Sciatic nerve (tissue), 2 donors: Measurements from ENCODE around the gene ABCG1. TPM values are rescaled to one million over a fixed set of nuclear protein-coding genes. Genes with fewer than 3 reads are reported as not detected.

Experiments used
- ATAC-seq: fragments of 200-7000 bp; cut with Tn5 transposase; one replicate; pipeline ENCODE4 v1.9.1; 2020; ENCODE audit warnings: mild to moderate bottlenecking, moderate library complexity
- DNase-seq: peaks from one replicate; pipeline ENCODE4 v3.0.0-alpha.2; 2020; ENCODE audit warnings: low spot score
- intact Hi-C: fragments of 100-400 bp; cut with DNase I; formaldehyde crosslinking; loops from one replicate; pipeline ENCODE4 v1.14.2; 2022
- total RNA-seq: library from RNA; stranded (reverse); fragmentation: NEBNext Ultra II Directional; extraction: Animal tissue kit (Norgen Biotek cat#: 25700); gene quantifications from one replicate; pipeline ENCODE4 v1.2.1, GENCODE V29; 2021
- donor health status: DM: no; HTN: no; CAD: no.
- donor health status: DM: no; HTN: no; CAD: no.

Gene ABCG1
- total RNA-seq, 1 donor from 2014 or later: 44.2 TPM

DNA sequence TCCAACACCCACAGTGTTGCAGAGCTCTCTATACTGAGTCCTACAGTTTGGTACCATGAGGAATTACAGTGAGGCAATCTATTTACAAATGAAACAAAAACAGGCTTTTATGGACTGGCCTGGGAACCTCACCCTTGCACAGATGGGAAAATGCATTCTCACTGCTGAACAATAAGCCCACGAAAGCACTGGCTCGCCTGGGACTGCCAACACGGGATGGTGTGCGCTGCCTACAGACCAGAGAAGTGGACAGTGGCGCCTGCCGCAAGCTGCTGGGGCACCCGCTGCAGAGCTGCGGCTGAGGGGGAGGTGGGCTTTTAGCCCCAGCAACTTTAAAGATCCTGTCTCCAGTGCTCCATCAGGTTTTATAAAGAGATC lies 28.5 kb upstream of the ABCG1 start:
- DNase-seq: no peak
- intact Hi-C loops: no loop called here
- peak; percentile 57 for ATAC-seq

DNA sequence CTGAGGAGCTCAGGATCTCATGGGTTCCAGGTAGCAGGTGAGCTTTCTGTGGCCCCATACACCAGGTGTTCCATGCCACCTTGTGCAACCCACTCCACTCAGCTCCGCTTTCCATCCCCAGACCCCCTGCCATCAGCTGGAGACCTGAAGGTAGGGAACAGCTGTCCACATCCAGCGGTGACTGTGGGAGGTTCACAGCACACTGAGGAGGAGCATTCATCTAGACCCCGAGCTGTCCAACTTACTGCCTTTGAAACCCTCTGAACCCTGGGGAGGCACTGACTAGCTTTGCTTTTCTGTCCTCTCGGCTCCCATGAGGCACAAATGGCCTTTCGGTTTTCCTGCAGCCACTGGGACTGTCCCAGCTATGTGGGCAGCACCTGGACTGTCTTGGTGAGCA lies 27.9 kb upstream of the ABCG1 start:
- intact Hi-C loops: no loop called here
- DNase-seq (no peak), ATAC-seq (no peak)

DNA sequence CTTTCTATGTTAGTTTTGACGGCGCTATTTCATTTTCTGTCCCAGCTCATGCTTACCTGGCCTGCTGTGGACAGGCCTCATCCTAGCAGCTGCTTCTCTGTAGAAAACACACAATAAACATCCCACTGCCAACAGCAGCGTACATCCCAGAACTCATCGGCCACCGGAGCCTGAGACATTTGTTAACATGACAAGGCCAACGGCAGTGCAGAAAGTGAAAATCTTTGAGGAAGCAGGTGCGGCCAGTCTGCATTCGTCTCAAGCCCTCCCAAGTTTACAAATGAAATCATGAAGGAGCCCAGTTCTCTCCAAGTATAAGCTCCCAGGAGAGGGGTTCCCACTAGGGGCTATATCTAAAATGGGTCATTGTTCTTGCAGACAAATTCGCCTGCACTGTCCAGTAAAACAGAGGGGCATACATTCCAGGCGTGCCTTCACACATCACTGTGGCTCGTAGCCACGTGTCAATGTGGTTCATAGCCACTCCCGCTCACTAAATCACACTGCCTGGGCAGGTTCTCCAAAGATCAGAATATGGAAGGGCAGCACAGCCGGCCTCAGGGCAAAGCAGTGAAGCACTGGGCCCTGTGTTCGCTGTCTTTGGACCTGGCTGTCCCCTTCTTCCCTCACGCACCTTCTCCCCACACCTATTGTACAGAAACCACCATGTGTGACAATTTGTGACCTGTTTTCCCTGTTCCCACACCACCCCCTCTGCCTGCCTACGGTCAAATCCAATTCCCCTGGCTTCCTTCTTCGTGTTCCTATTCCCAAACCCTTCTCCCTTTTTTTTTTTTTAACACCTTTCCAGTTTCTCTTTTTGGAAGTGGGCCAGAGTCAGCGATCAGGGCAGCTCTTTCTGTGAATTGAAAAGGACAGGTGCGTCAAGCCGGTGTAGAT lies 27.0 kb upstream of the ABCG1 start:
- ATAC-seq (no peak), DNase-seq (no peak)
- intact Hi-C loops: no loop called here

DNA sequence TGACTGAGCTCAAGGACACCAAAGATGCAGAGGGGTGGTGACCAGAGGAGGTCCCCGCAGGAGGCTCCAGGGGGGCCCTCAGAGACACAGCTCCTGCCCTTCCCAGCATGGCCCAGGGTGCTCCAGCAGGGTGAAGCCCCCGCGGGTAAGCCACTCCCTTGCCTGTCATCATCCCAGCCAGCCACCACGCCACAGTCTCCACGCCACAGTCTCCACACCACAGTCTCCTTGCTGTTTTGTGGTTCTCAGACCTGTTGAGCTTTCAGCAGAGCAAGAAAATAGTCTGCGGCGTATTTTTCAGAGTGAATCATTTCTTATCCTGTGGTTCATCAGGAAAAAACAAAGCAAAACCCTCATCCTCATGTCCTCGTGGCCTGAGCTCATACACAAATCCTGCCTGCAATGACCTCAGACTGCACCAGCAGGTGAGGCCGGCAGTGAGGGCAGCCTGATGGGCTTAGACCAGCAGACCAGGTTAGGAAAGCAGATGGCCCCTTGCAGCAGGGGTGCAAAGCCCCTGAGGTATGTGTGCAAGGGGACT lies 25.7 kb upstream of the ABCG1 start:
- ATAC-seq (no peak), DNase-seq (no peak)
- intact Hi-C loops: no loop called here

DNA sequence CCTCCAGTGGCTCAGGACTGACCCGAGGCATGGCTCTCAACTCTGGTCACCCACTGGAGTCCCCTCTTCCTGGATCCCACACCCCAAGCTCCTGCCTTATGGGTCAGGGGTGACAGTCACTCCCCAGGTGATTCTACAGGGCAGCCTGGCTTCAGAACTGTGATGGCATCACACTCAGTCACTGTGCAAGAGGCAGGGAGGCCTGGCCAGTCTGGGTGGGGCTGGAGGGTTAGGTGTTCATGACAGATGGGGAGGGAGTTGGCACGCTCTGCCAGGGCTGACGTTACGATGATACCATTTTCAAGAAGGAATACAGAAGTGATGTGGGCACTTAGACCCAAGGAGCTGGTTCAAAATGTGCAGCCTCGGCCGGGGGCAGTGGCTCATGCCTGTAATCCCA lies 25.2 kb upstream of the ABCG1 start:
- ATAC-seq (no peak), DNase-seq (no peak)
- intact Hi-C loops: no loop called here

DNA sequence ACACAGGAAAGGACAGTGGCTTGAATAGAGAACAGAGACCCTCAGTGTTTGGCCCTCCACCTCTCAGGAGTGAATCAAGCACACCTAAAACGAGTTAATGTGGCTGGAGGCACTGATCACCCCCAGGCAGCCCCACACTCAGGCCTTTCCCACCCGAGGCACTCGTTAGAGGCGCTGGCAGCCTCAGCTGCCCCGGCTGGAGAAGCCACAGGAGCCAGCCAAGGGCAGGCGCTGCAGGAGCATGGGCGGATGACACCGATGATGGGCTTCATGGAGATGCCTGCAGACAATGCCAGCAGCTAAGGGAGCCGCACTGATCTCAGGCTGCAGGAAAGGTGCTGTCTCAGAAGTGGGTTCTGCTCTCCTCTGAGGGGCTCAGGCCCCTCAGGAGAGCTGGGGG lies 24.1 kb upstream of the ABCG1 start:
- no peak for ATAC-seq
- DNase-seq: no peak
- intact Hi-C loops: no loop called here

DNA sequence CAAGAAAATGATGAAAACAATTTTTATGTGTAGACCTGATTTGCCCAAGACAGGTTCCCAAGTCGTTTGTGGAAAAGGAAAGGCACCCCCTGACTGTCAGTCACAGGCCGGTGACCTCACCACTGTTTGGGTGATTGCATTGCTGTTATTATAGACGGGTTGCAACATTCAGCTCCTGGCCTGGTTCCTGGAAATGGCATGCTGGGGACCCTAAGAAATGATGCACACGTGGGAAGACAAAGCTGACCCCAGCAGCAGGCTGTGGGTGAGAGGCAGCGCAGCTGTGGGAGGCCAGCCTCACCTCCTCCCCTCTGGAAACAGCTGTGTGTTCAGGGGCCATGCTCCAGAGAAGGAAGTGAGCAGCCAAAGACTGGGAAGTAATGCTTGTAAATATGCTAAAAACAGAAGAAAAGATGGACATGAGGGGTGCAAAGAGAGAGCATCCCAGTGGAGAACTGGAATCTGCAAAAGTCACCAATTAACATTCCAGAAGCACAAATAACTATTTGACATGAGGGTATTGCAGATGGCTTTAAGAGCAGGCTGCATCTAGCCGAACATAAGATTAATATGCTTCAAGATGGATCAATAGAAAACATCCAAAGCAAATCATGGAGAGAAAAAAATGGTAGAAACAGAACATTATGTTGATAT lies 23.4 kb upstream of the ABCG1 start:
- ATAC-seq: peak; percentile 53
- intact Hi-C loops: no loop called here
- no peak for DNase-seq

DNA sequence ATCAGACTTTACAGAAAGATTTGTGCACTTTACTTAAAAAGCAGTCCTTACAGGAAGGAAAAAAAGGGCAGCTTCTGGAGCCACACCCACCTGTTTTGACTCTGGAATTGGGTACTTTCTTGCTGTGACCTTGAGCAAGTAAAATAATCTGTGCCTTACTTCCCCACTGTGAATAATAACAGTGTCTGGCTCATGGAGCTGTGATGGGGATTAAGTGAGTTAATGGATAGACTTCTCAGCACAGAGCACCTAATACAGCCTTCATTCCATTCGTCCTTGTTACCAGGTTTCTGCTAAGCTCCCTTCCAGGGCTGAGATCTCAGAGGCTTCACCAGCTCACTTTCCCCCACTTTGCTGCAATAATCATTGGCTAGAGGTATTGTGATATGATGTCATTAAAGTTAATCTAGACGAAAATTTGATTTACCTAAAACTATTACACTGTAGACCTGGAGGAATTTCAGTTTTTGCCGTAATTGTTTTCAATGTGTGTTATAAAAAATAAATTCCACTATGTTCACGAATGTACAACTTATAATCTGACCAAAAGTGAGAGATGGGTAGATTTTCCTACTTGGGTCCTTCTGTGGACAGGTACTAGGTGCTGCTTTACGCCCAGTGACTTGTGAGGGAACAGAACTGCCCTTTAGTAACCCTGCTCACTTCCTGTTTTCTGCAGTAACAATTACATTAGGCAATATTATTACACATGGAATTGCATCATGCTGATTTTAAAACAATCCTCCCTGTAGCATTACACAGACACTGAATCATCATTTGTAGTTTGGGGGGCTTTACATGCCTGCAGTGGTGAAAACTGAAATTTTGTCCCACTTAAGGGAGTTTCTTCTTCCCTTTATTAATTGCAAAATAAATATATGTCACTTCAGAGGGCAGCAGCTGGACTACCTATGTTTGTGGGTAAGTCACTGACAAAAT lies 19.7 kb upstream of the ABCG1 start:
- intact Hi-C loops: no loop called here
- DNase-seq: no peak
- peak; percentile 90 for ATAC-seq

DNA sequence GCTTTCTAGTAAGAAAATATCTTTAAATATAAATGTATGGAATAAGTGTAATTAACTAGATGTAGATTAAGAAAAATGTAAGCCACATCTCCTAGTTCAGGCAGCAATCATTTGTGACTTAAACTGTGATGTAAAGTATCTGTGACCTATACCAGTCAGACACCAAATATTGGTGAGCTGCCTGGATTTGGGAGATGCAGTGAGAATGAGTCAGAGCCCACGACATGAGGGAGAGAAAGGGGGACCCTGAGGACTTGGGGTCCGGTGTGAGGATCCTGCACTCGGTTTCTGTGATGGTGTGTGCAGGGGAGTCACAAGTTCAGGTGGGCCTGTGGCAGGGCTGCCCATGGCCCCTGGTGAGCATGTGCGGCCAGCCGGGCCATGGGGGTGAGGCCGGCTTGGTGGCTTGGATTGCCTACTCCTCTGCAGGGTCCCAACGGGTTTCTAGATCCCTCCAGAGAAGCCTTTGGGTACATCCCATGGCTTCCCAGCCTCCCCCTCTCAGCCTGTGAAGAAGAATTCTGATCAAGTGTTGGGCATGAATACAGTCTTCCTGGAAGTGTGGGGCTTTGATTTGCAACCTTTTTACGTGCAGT lies 19.0 kb upstream of the ABCG1 start:
- DNase-seq (no peak), ATAC-seq (peak; percentile 25)
- intact Hi-C loops: no loop called here

DNA sequence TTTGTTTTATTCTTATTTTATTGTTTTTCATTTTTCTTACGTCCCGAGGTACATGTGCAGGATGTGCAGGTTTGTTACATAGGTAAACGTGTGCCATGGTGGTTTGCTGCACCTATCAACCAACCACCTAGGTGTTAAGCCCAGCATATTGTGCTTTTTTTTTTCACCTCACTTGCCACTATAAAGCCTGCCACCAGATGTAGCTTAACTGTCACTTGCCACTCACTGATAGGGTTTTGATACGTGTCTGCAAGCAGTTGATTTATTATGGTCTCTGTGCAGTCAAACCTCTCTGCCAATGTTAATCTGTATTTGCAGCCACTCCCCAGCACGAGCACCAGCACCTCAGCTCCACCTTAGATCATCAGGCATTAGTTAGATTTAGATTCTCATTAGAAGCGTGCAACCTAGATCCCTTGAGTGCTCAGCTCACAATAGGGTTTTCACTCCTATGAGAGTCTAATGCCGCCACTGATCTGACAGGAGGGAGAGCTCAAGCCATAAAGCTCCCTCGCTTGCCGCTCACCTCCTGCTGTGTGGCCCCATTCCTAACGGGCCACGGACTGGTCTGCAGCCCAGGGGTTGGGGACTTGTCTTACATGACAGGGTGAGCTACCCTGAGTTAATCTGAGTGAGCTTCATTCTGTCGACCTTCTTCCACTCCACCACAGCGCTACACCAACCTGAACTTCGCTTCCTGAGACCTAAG lies 17.9 kb upstream of the ABCG1 start:
- intact Hi-C loops: no loop called here
- DNase-seq (no peak), ATAC-seq (no peak)

DNA sequence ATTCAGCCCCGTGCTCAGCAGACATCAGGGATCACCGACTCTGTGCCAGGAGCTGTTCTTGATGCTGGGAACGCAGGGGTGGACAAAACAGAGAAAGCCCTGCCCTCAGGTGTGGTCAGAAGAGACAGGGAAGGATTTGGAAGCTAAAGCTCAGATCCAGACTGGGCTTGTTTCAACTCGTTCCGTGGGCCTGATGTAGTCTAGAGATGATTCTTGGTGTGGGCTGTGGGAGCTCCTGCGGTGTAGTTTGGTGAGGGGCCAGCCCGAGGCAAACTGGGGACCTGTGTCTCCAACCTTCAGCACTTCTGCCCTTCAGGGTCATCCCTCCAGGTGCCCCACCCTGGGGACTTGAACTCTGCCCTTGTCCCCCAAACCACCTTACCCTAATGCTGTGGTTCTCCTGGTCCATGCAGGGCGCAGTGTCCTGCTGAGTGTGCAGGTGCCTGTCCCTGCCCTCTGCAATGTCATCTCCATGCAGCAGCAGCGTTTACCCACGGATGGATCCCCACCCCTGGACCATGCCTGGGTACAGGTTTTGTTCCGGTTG lies 17.3 kb upstream of the ABCG1 start:
- ATAC-seq: no peak
- DNase-seq: no peak

DNA sequence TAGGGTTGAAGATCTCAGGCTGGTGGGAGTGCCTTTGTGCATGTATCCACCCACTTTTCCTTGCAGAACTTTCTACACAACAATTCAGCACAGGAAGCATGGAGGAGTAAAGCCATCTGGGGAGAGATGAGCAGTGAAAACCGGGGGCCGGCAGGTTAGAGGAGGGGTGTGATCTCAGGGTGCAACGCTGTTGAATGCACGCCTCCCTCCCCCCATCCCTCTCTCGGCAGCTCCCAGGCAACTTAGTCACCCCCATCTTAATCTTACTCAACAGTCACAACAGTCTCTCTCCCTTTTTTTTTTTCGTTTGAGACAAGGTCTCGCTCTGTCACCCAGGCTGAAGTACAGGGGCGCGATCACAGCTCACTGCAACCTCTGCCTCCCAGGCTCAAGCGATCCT lies 16.6 kb upstream of the ABCG1 start:
- ATAC-seq: no peak
- no peak for DNase-seq
- intact Hi-C loops: no loop called here

More for the DNA sequence above, 17.3 kb upstream of the ABCG1 start:
- intact Hi-C loops: no loop called here

DNA sequence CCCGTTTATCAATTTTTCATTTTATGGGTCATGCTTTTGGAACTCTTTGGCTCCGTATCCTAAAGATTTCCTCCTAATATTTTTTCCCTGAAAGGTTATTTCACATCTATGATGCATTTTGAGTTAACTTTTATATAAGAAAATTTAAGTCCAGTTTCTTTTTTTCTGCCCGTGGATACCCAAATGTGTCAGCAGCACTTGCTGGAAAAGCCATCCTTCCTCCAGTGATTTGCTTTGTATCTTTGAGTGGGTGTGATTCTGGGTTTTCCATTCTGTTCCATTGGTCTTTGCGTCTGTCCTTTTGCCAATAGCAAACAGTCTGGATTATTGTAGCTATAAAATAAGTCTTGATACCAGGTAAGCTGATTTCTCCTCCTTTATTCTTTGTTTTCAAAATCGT lies 15.6 kb upstream of the ABCG1 start:
- intact Hi-C loops: no loop called here
- DNase-seq: no peak
- no peak for ATAC-seq

DNA sequence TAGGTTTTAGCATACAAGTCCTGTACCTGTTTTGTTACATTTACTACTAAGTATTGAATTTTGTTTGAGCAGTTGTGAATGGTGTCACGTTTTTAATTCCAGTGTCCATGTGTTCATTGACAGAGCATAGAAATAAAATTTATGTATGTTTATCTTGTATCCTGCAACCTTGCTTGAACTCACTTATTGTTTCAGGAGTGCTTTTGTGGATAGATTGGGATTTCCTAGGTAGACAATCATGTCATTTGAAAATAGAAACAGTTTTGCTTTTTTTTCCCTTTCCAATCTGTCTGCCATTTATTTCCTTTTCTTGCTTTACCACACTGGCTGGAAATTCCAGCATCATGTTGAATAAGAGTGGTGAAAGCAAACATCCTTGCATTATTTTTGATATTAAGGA lies 15.0 kb upstream of the ABCG1 start:
- intact Hi-C loops: no loop called here
- ATAC-seq: no peak
- DNase-seq: no peak

DNA sequence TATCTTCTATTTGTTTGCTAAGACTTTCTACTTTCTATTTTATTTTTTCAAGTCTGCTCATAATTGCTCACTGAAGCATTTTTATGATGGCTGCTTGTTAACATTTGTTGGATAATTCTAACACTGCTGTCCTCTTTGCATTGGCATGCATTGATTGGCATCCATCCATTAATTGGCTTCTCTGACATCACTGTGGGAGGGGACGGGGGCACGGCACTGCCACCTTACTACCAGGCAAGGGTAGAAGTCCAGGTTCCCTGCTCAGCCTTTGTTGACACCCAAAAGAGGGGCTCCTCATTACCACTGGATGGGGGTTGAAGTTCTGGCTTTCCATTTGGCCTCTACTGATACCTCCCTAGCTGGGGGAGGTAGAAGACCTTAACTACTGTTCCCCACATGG lies 11.5 kb upstream of the ABCG1 start:
- DNase-seq (no peak), ATAC-seq (no peak)
- intact Hi-C loops: no loop called here

DNA sequence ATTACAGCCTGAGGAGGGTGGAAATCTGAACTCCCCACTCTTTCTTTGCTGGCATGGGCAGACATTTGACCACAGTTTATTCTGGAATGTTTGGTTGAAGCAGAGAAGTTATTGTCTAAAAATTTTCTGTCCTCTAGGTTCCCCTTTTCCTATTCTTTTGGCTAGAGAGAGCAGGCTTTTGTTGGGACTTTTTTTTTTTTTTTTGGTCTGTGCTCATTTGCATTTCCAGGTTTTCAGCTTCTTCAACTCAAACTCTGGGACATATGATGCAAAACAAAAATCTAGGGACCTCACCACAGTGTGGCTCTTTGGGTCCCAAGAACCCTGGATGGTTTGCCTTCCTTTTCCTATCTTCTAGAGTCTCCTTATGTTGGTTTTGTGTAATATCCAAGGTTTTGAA lies 10.9 kb upstream of the ABCG1 start:
- DNase-seq: no peak
- intact Hi-C loops: no loop called here
- ATAC-seq: no peak

DNA sequence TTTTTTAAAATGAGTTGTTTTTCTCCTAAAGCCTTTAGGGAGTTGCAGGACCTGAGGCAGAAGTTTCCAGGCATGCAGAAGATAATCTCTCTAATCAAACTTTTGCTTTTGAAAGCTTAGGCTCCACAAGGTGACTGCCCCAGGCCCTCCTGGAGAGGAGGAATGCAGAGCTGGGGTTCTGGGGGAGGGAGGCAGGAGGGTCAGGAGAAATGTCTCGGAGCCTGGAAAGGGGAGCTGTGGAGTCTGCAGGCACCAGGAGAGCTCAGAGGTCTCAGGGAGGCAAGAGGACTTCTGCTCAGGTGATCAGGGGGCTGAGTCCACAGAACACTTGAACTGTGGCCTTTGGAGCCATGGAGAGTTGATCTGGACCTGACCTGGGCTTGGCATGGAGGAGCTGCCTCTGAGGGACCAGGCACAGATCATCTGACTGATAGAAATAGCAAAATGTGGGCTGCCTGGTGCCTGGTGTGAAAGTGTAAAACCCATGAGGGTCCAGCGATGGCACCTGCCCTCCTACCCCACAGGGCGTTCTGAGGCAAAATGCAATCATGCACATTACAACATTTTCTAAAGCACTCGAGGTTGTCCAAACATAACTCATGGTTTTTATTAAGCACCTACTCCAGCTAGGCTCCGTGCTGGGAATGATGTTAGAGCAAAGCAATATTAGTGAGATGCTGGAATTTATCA lies 10.0 kb upstream of the ABCG1 start:
- ATAC-seq (no peak), DNase-seq (no peak)
- intact Hi-C loops: no loop called here
